ENCODE results near the gene TAS2R9.

The TAS2R9 gene

GRCh38 chr12:10759657-10760056, 50.3 kb downstream of the TAS2R9 start:
- no peak overlapping the region for H3K4me3 ChIP-seq (ENCODE audit: low read depth, low read length)
- TF ChIP-seq, protein P1, sequence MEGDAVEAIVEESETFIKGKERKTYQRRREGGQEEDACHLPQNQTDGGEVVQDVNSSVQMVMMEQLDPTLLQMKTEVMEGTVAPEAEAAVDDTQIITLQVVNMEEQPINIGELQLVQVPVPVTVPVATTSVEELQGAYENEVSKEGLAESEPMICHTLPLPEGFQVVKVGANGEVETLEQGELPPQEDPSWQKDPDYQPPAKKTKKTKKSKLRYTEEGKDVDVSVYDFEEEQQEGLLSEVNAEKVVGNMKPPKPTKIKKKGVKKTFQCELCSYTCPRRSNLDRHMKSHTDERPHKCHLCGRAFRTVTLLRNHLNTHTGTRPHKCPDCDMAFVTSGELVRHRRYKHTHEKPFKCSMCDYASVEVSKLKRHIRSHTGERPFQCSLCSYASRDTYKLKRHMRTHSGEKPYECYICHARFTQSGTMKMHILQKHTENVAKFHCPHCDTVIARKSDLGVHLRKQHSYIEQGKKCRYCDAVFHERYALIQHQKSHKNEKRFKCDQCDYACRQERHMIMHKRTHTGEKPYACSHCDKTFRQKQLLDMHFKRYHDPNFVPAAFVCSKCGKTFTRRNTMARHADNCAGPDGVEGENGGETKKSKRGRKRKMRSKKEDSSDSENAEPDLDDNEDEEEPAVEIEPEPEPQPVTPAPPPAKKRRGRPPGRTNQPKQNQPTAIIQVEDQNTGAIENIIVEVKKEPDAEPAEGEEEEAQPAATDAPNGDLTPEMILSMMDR (conservative IDR thresholded peaks at IDR 0.05; ENCODE audit: low read depth, low read length) = no peak
- DNase-seq (ENCODE audit: low read depth) = no peak

All from choroid plexus epithelial cell (primary cell).